ENCODE measurements around the gene LRMDA. TPM values are rescaled to one million over a fixed set of nuclear protein-coding genes. Genes with fewer than 3 reads are reported as not detected.

LRMDA gene
- total and polyA plus RNA-seq, 2 of the 8 experiments (the other 6 are each of a cell fraction or from before 2014, with no cell fraction given) = 0.86 to 2.8 TPM

DNA sequence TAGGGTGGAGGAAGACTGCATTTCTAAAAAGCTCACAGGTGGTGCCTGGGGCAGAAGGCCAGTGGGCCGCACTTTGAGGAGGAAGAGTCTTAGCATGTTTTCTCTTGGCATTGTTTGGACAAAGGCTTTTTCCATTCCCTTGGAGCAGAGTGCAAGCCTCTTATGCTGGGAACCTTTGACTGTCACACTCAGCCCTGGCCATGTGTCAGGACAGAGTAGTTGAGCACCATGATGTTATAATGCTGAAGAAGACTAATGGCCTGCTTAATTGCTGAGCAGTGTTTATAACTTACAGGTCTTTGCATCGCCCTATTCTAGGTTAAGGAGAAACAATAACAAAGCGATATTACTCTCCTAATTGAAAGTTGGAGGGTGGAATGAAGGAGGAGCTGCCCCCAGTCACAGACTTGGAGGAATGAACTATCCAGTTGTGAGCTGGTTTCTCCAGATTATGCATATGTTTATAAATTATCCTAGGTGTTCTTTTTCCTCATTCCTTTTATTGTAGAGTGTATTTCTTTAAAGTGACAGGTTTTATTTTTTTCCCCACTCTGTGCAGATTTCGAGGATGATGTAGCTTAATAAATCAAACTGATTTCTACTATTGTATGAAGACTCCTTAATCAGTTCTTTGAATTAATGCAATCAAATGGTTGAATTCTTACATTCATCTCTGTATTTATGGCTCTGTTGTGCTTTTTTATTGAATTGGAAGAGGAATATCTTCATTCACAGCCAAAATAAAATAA lies 767.0 kb downstream of the LRMDA start (continued):
- no peak for TF ChIP-seq ATF2 (IDR thresholded peaks at IDR 0.05; ENCODE audit: low read length)
